WTC11 (cell line): ENCODE measurements around the gene MPV17L2. TPM values are rescaled to one million over a fixed set of nuclear protein-coding genes. Genes with fewer than 3 reads are reported as not detected.

Experiments used
- ATAC-seq: fragments of 200-7000 bp; cut with Tn5 transposase; 2 replicates; pipeline ENCODE4 v1.10.0; 2021; ENCODE audit warnings: mild to moderate bottlenecking, moderate library complexity
- CTCF ChIA-PET: fragments of 300-600 bp; sonication (Branson Sonifier 250); formaldehyde crosslinking; loops from one replicate; lab custom pipeline; 2021; ENCODE audit warnings: antibody characterized with exemption; lab: Charles Lee
- POLR2A ChIA-PET: fragments of 350-600 bp; sonication (Branson Sonifier 250); formaldehyde crosslinking; loops from one replicate; lab custom pipeline; 2021; ENCODE audit warnings: antibody characterized with exemption; lab: Charles Lee
- DNase-seq: peaks from one replicate; pipeline ENCODE4 v3.0.0; 2021; ENCODE audit warnings: low spot score
- H3K27ac Mint-ChIP-seq: 2 replicates; pipeline ENCODE4 v1.8.0; 2021; ENCODE audit warnings: mixed read lengths
- H3K27me3 Mint-ChIP-seq: 2 replicates; pipeline ENCODE4 v1.8.0; 2021; ENCODE audit warnings: low read depth, mild to moderate bottlenecking, moderate library complexity, mixed read lengths
- H3K36me3 Mint-ChIP-seq: 2 replicates; pipeline ENCODE4 v1.8.0; 2021; ENCODE audit warnings: mixed read lengths
- H3K4me1 Mint-ChIP-seq: 2 replicates; pipeline ENCODE4 v1.8.0; 2022; ENCODE audit warnings: mixed read lengths
- H3K4me3 Mint-ChIP-seq: 2 replicates; pipeline ENCODE4 v1.8.0; 2021; ENCODE audit warnings: mild to moderate bottlenecking, moderate library complexity, mixed read lengths
- H3K9me3 Mint-ChIP-seq: 2 replicates; pipeline ENCODE4 v1.8.0; 2021; ENCODE audit warnings: mixed read lengths
- AR ChIP-seq: fragments of 250-450 bp; sonication (Bioruptor Pico); IDR thresholded peaks from 2 replicates; pipeline ENCODE4 v1.9.0; 2021; ENCODE audit warnings: mild to moderate bottlenecking
- ATF3 ChIP-seq: sonication (generic); formaldehyde crosslinking; conservative IDR thresholded peaks from 2 replicates; pipeline ENCODE4 v1.8.1; 2022; ENCODE audit warnings: mild to moderate bottlenecking, missing genetic modification reagents
- CREB1 ChIP-seq: sonication (generic); formaldehyde crosslinking; IDR thresholded peaks from 2 replicates; pipeline ENCODE4 v1.8.0; 2023; ENCODE audit warnings: mild to moderate bottlenecking, missing genetic modification reagents
- CREM ChIP-seq: sonication (generic); formaldehyde crosslinking; IDR thresholded peaks from 2 replicates; pipeline ENCODE4 v1.8.1; 2022; ENCODE audit warnings: mild to moderate bottlenecking, missing genetic modification reagents, moderate library complexity
- CTCF ChIP-seq: fragments of 200-600 bp; IDR thresholded peaks from 2 replicates; pipeline ENCODE4 v1.8.0; 2022; ENCODE audit warnings: antibody characterized with exemption
- FOXP1 ChIP-seq: sonication (generic); formaldehyde crosslinking; IDR thresholded peaks from 2 replicates; pipeline ENCODE4 v1.8.0; 2022; ENCODE audit warnings: missing genetic modification reagents, mild to moderate bottlenecking, moderate library complexity, borderline replicate concordance
- HMGXB4 ChIP-seq: sonication (generic); formaldehyde crosslinking; IDR thresholded peaks from 2 replicates; pipeline ENCODE4 v1.8.1; 2023; ENCODE audit warnings: mild to moderate bottlenecking, moderate library complexity, missing genetic modification reagents
- MXD4 ChIP-seq: fragments of 250-450 bp; sonication (Bioruptor Pico); IDR thresholded peaks from 2 replicates; pipeline ENCODE4 v1.8.0; 2021; ENCODE audit warnings: mild to moderate bottlenecking, moderate library complexity, borderline replicate concordance
- NR1H2 ChIP-seq: sonication (generic); formaldehyde crosslinking; IDR thresholded peaks from 2 replicates; pipeline ENCODE4 v1.9.0; 2021; ENCODE audit warnings: mild to moderate bottlenecking, moderate library complexity, missing genetic modification reagents
- NR2C2 ChIP-seq: sonication (generic); formaldehyde crosslinking; IDR thresholded peaks from 2 replicates; pipeline ENCODE4 v1.8.0; 2022; ENCODE audit warnings: mild to moderate bottlenecking, missing genetic modification reagents
- USF2 ChIP-seq: sonication (generic); formaldehyde crosslinking; IDR thresholded peaks from 2 replicates; pipeline ENCODE4 v1.8.1; 2023; ENCODE audit warnings: mild to moderate bottlenecking, missing genetic modification reagents, moderate library complexity
- ZNF121 ChIP-seq: sonication (generic); formaldehyde crosslinking; IDR thresholded peaks from 2 replicates; pipeline ENCODE4 v1.8.0; 2023; ENCODE audit warnings: missing genetic modification reagents
- ZNF232 ChIP-seq: sonication (generic); formaldehyde crosslinking; IDR thresholded peaks from 2 replicates; pipeline ENCODE4 v1.8.0; 2022; ENCODE audit warnings: mild to moderate bottlenecking, missing genetic modification reagents
- ZNF671 ChIP-seq: fragments of 250-450 bp; sonication (Bioruptor Pico); IDR thresholded peaks from 2 replicates; pipeline ENCODE4 v1.8.0; 2021; ENCODE audit warnings: mild to moderate bottlenecking
- total RNA-seq: library from RNA; stranded (reverse); gene quantifications from 3 replicates; pipeline ENCODE4 v1.2.3, GENCODE V29; 2021

The MPV17L2 gene
- total RNA-seq, 1 experiment from 2014 or later, result 29.8 TPM

GRCh38 chr19:18160971-18161635 is 31.9 kb upstream of the MPV17L2 start (continued):
- TF ChIP-seq CREB1 (CRISPR knock-in tag) (no peak), ZNF121 (CRISPR knock-in tag) (no peak), ZNF232 (CRISPR knock-in tag) (no peak), AR (no peak), NR2C2 (CRISPR knock-in tag) (no peak), ATF3 (no peak), HMGXB4 (CRISPR knock-in tag) (0 out of 2 replicates have a peak, but pooled peaks have one; percentile 19), CREM (CRISPR knock-in tag) (no peak), ZNF671 (CRISPR knock-in tag) (no peak)

GRCh38 chr19:18161636-18162002 is 31.4 kb upstream of the MPV17L2 start:
- H3K27ac Mint-ChIP-seq, result no peak overlapping the region
- 0 out of 2 replicates have a peak, but pooled peaks have one; percentile 32 for TF ChIP-seq CTCF
- TF ChIP-seq NR1H2 (CRISPR knock-in tag), result no peak
- no peak for TF ChIP-seq MXD4 (CRISPR knock-in tag)
- no peak for TF ChIP-seq AR
- no peak for TF ChIP-seq FOXP1 (CRISPR knock-in tag)
- TF ChIP-seq USF2 (CRISPR knock-in tag), result no peak
- TF ChIP-seq, all 79 proteins: peak for 1
- Mint-ChIP-seq H3K27me3 (no peaks in the 10 kb centered on the region), H3K9me3 (no peaks in the 10 kb centered on the region), H3K4me1 (peaks cover 10% of the 10 kb centered on the region; the same call in 1 of the 2 replicates), H3K4me3 (peak overlapping the region; percentile 42; the same call in 1 of the 2 replicates), H3K36me3 (peaks cover 24% of the 10 kb centered on the region)
- no peak for DNase-seq
- ChIA-PET POLR2A (interaction anchor here (0.6 kb wide), 1 partner anchor 120 kb away, joined by 4 read pairs; the partner anchor contains the start of gene JUND), CTCF (interaction anchor here (0.5 to 2.4 kb wide), 42 partner anchors 10 to 227 kb away, joined by 3 to 40 read pairs (median 4); partner anchors contain the start of genes IQCN, MAST3, MPV17L2 and PIK3R2)
- no peak for ATAC-seq
